Activated T-helper 1 cell treated with anti-CD3 and anti-CD28 coated beads, Interleukin-2, amount 50 U/mL, for 16 hours (primary cell): ENCODE data around the gene CCL4.
"Not testable (repeated sequence)": the region's sequence is repeated elsewhere in the genome, so short reads cannot be mapped to it uniquely, and the experiment has no call there.

Experiments used
- DNase-seq, 2 donors: peaks; one replicate each; pipeline ENCODE4 v3.0.0-alpha.2; 2020; ENCODE audit warnings: low read depth in 1 of 2, low spot score in 1 of 2

The CCL4 gene

GRCh38 chr17:36087897-36088572 lies 15.6 kb upstream of the CCL4 start:
- not testable (repeated sequence) for DNase-seq

GRCh38 chr17:36088670-36089338 lies 14.8 kb upstream of the CCL4 start:
- no peak for DNase-seq

GRCh38 chr17:36089339-36089865 lies 14.2 kb upstream of the CCL4 start:
- no peak for DNase-seq

DNA sequence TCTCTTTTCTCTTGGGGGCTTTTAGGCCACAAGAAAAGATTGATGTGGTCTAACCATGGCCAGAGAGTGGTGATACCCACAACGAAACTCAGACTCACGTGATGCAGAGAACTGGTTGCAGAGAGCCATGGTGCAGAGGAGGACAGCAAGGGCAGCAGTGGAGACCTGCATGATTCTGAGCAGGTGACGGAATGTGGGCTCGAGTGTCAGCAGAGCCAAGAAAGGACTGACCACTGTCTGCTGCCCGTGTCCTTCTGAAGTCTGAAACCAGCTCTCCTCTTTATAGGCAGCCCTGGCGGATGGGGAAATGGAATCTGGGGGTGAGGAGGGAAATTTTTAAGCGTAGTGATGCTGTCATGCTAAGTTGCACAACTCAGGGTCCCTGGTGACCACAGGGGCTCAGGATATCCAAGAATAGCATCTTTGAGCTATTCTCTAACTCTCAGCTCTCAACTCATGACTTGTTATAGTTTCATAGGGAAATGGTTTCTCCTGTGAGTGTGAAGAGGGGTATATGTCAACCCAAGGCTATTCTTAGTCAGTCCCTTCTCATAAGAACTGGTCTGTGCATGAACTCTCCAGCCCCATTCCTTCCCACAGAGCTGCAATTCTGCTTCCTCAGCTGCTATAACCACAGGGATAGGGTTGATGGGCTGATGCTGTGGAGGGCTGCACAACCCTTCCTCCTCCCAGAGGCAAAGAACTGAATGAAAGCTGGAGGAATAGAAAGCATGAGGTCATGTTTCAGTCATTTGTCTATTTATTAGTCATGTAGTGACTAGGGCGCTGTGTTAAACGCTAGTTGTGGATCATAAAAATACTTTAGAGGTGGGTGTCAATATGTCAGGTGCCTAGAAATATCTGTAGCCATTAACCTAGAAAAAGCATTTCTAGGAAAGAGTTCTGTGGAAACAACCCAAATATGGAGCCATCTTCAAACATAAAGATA lies 13.5 kb upstream of the CCL4 start, which contains the start of gene CCL3:
Gene CCL3 (minus strand): TSS at position 256 of the 949 bp plus-strand sequence. CDS start 85 bp downstream, at position 171.
- no peak for DNase-seq

GRCh38 chr17:36092230-36092629 lies 11.4 kb upstream of the CCL4 start:
- DNase-seq = no peak

DNA sequence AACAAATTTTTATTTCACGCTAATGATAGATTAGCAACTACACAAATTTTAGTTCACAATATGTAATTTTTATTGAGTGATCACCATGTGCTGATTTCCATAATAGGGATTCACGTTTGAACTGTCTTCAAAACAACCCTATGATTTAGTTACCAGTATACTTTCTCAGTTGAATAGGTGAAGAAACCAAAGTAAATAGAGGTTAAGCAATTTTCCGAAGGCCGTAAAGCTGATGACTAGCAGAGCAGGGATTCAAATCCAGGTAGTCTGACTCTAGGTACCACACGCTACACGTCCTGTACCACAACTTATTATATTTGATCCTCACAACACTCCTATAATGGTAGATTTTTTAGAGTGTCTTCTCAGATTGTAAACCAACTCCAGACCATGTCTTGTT lies 10.9 kb upstream of the CCL4 start:
- not testable (repeated sequence) for DNase-seq

- no peak for DNase-seq
Observed at GRCh38 chr17:36094232-36094631, 9.4 kb upstream of the CCL4 start.

- DNase-seq = no peak
Observed at GRCh38 chr17:36094746-36095145, 8.9 kb upstream of the CCL4 start.

DNA sequence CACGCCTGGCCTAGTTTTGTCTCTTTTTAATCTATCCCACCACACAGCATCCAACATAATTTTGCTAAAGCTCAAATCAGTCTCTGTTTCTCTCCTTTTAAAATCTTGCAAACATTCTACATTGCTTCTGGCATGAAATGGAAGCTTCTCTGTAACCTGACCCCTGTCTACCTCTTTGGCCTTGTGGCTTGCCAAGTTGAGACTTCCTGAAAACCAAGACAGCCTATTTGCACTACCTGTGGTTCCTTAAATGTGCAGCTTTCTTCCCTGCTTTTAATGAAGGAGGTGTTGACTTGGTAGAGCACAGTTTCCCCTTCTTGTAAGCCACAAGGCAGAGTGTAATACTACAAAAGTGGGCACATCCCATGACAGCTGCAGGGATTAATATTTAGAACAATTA lies 7.6 kb upstream of the CCL4 start:
- DNase-seq = no peak

DNA sequence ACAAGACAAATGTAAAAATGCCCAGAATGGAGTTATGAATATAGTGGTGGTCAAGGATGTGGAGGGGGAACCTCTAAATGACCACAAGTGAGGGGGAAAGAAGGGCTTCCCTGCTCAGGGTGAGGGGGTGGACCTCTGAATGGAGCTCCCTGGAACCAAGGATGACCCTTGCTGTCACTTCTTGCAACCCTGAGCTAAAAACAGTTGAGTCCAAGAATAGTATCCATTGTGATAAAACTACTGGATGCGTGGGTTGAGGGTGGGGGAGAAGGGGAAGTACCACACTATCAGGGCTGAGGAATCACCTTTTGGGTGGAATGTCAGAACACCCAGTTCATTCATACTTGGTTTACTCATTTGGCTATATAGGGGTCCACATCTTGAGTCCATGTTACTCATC lies 4.6 kb upstream of the CCL4 start:
- DNase-seq = not testable (repeated sequence)

GRCh38 chr17:36104246-36104645 lies 619 bp downstream of the CCL4 start:
- DNase-seq = not testable (repeated sequence)

- no peak for DNase-seq
Observed at GRCh38 chr17:36104701-36105181, 1.1 kb downstream of the CCL4 start.

- no peak for DNase-seq
Observed at GRCh38 chr17:36105781-36106492, 2.3 kb downstream of the CCL4 start.

GRCh38 chr17:36106493-36106835 lies 2.8 kb downstream of the CCL4 start:
- no peak for DNase-seq

DNA sequence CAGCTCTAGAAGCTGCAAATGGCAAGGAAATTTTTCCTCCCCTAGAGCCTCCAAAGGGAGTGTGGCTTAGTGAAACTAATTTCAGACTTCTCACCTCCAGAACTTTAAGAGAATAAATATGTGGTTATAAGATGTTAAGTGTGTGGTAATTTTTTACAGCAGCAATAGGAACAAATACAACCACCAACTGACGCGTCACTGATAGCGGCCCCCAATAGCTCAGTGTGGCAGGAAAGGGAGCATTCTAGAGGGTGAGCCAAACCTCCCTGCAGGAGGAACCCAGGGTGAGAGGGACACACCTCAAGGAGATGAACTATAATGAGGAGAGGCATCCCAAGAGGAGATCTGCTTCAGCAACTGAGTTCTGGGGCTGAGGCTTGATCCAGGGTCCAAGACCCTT lies 4.0 kb downstream of the CCL4 start:
- DNase-seq = no peak

DNA sequence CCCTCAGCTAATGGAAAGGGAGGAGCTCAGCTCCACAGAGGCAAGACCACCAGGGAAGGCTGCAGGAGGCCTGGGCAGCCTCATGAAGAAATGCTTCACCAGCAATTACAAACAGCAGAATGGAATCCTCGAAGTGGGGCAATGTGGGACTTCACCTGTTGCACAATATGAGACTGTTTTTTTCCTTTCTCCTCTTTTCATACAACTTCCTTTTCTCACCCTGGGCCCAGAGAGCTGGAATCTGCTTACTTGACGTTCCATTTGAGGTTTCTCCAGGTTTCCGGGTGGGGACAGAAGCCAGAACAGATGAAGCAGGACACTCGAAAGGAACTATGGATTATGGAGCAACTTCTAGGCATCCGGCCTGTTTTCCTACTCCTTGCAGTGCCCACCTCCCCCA lies 4.6 kb downstream of the CCL4 start:
- not testable (repeated sequence) for DNase-seq

GRCh38 chr17:36111068-36111490 lies 7.5 kb downstream of the CCL4 start:
- no peak for DNase-seq

- DNase-seq = no peak
Observed at GRCh38 chr17:36112572-36112971, 8.9 kb downstream of the CCL4 start.

DNA sequence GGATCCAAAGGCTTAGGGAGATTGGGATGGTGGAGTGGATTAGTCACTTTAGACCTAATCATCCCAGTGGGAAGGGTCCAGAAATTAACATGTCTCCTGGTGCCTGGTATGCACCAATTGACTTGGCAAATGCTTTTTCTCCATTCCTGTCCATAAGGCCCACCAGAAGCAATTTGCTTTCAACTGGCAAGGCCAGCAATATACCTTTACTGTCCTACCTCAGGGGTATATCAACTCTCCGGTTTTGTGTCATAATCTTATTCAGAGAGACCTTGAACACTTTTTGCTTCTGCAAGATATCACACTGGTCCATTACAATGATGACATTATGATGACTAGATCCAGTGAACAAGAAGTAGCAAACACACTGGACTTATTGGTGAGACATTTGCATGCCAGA lies 9.5 kb downstream of the CCL4 start:
- DNase-seq = not testable (repeated sequence)

GRCh38 chr17:36114971-36115648 lies 11.5 kb downstream of the CCL4 start:
- DNase-seq = not testable (repeated sequence)
